ENCODE measurements around the gene DYNLT2. TPM values are rescaled to one million over a fixed set of nuclear protein-coding genes. Genes with fewer than 3 reads are reported as not detected.

The DYNLT2 gene
- total RNA-seq, 2 experiments from 2014 or later, result 2.0 to 2.4 TPM

DNA sequence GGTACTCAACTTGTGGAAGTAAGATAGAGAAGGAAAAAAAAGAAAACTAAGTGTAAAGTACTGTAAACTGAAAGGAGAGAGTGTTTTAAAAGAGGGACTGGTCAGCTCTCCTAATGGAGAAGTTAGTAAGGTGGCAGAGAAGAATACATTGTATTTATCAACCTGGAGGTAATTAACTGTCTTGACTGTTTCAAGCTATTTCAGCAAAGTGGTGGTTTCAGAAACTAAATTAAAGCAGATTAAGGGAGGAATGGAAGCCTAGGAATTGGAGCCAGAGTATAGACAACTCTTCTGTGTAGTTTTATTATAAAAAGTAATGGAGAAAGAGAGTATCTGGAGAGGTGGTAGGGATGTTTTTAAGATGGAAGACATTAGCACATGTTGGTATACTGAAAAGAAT lies 24.4 kb downstream of the DYNLT2 start:
- no peak for ATAC-seq
- CTCF ChIA-PET, result no interaction called here
- POLR2A ChIA-PET, result no interaction called here

DNA sequence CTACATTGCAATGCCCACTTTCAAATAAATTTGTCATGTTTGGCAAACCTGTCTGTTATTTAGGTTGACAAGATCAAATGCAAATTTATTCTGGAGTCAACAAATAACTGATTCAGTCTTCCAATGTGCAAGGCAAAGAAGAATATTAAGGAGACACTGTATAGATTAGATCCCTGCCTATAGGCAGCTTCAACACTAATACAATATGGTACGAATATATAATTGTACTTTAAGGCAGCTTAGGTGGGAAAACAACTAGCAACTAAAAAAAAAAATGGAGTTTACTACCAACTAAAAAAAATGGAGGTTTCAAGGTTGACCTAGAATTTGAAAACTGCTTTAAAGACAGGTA lies 25.3 kb downstream of the DYNLT2 start:
- Mint-ChIP-seq H3K4me1 (peaks cover 24% of the 10 kb centered on the region), H3K9me3 (ENCODE audit: low read depth) (no peaks in the 10 kb centered on the region), H3K27me3 (no peaks in the 10 kb centered on the region), H3K36me3 (ENCODE audit: low read depth) (peaks cover 11% of the 10 kb centered on the region), H3K4me3 (peak overlapping the region; percentile 82), H3K27ac (peak overlapping the region; percentile 2)
- ChIA-PET POLR2A (interaction anchor here (0.6 to 1.6 kb wide), 2 partner anchors 13 to 24 kb away, joined by 3 to 6 read pairs; partner anchors contain the start of genes C6orf120 and WDR27), CTCF (interaction anchor here (1.8 kb wide), 1 partner anchor 23 kb away, joined by 4 read pairs; no protein-coding TSS in a partner anchor)
- DNase-seq (no peak), ATAC-seq (no peak)
- intact Hi-C loops (cut with DNase I, micrococcal nuclease), result loop anchor here in 1 of 2 experiments (10.0 kb wide), 1 partner anchor 1901 kb away; the partner anchor contains the start of gene AFDN

More for the DNA sequence above, 24.4 kb downstream of the DYNLT2 start:
- Mint-ChIP-seq H3K4me3 (no peak overlapping the region), H3K9me3 (ENCODE audit: low read depth) (no peaks in the 10 kb centered on the region), H3K27me3 (no peaks in the 10 kb centered on the region), H3K36me3 (ENCODE audit: low read depth) (peaks cover 11% of the 10 kb centered on the region), H3K4me1 (peaks cover 17% of the 10 kb centered on the region), H3K27ac (no peak overlapping the region)
- DNase-seq, result no peak
- intact Hi-C loops (cut with DNase I, micrococcal nuclease), result loop anchor here in 1 of 2 experiments (10.0 kb wide), 1 partner anchor 1902 kb away; the partner anchor contains the start of gene AFDN

GRCh38 chr6:169725125-169726048 lies 26.0 kb downstream of the DYNLT2 start:
- peak; percentile 7 for ATAC-seq
- ChIA-PET POLR2A (interaction anchor here (0.6 to 1.6 kb wide), 5 partner anchors 13 to 26 kb away, joined by 3 to 6 read pairs (median 3); partner anchors contain the start of genes C6orf120 and WDR27), CTCF (interaction anchor here (1.8 kb wide), 1 partner anchor 24 kb away, joined by 4 read pairs; no protein-coding TSS in a partner anchor)
- Mint-ChIP-seq H3K9me3 (ENCODE audit: low read depth) (no peaks in the 10 kb centered on the region), H3K27ac (peak overlapping the region; percentile 89), H3K4me1 (peaks cover 28% of the 10 kb centered on the region), H3K27me3 (no peaks in the 10 kb centered on the region), H3K36me3 (ENCODE audit: low read depth) (peaks cover 13% of the 10 kb centered on the region), H3K4me3 (peak overlapping the region; percentile 82)
- intact Hi-C loops (cut with DNase I, micrococcal nuclease), result loop anchor here in 1 of 2 experiments (1.0 to 10.0 kb wide), 2 partner anchors 71 to 1901 kb away; partner anchors contain the start of gene AFDN
- DNase-seq, result peak; percentile 60

- ChIA-PET CTCF (interaction anchor here (1.8 kb wide), 1 partner anchor 25 kb away, joined by 4 read pairs; no protein-coding TSS in a partner anchor), POLR2A (interaction anchor here (0.9 to 1.6 kb wide), 4 partner anchors 20 to 27 kb away, joined by 3 to 6 read pairs (median 4); partner anchors contain the start of genes C6orf120 and WDR27)
- Mint-ChIP-seq H3K4me3 (peak within 1 kb of the TSS; percentile 88), H3K36me3 (ENCODE audit: low read depth) (peaks cover 17% of the 10 kb centered on the region), H3K9me3 (ENCODE audit: low read depth) (no peaks in the 10 kb centered on the region), H3K27me3 (no peaks in the 10 kb centered on the region), H3K27ac (peak within 1 kb of the TSS; percentile 99), H3K4me1 (peaks cover 35% of the 10 kb centered on the region)
- intact Hi-C loops (cut with DNase I, micrococcal nuclease), result loop anchor here in 1 of 2 experiments (1.0 to 10.0 kb wide), 5 partner anchors 22 to 1900 kb away; partner anchors contain the start of genes AFDN, C6orf120, DYNLT2 and ERMARD
- ATAC-seq, result peak; percentile 45
- DNase-seq, result peak; percentile 81
Measured at GRCh38 chr6:169724494-169725124, 26.8 kb downstream of the DYNLT2 start, which contains the start of gene PHF10. PHF10 (minus strand) TSS chr6:169724500; CDS start chr6:169723931, 569 bp downstream.

- no peaks in the 10 kb centered on the region for H3K9me3 Mint-ChIP-seq (ENCODE audit: low read depth)
- POLR2A ChIA-PET, result interaction anchor here (0.9 to 1.2 kb wide), 3 partner anchors 19 to 28 kb away, joined by 3 to 4 read pairs (median 3); no protein-coding TSS in a partner anchor
- peak; percentile 31 for ATAC-seq
- peak; percentile 59 for DNase-seq
- H3K27ac Mint-ChIP-seq, result no peak overlapping the region
- H3K4me1 Mint-ChIP-seq, result peaks cover 41% of the 10 kb centered on the region
- CTCF ChIA-PET, result interaction anchor here (0.9 kb wide), 1 partner anchor 16 kb away, joined by 3 read pairs; no protein-coding TSS in a partner anchor
- intact Hi-C loops (cut with DNase I, micrococcal nuclease), result loop anchor here (1.0 to 10.0 kb wide), 5 partner anchors 22 to 1899 kb away; partner anchors contain the start of genes DYNLT2 (in 2 of the 2), ERMARD (in 2 of the 2), AFDN (in 1 of the 2) and C6orf120 (in 1 of the 2)
- no peaks in the 10 kb centered on the region for H3K27me3 Mint-ChIP-seq
- H3K36me3 Mint-ChIP-seq (ENCODE audit: low read depth), result peaks cover 22% of the 10 kb centered on the region
- H3K4me3 Mint-ChIP-seq, result peak overlapping the region; percentile 82
Measured at GRCh38 chr6:169723991-169724493, 27.3 kb downstream of the DYNLT2 start.

- ATAC-seq, result peak; percentile 33
- CTCF ChIA-PET, result interaction anchor here (0.9 to 8.6 kb wide), 5 partner anchors 9 to 72 kb away, joined by 3 to 60 read pairs (median 3); partner anchors contain the start of genes C6orf120 and WDR27
- Mint-ChIP-seq H3K27me3 (no peaks in the 10 kb centered on the region), H3K36me3 (ENCODE audit: low read depth) (peaks cover 25% of the 10 kb centered on the region), H3K4me1 (peaks cover 43% of the 10 kb centered on the region), H3K4me3 (peak overlapping the region; percentile 88), H3K27ac (peak overlapping the region; percentile 99), H3K9me3 (ENCODE audit: low read depth) (no peaks in the 10 kb centered on the region)
- POLR2A ChIA-PET, result no interaction called here
- DNase-seq, result peak; percentile 80
- intact Hi-C loops (cut with DNase I, micrococcal nuclease), result loop anchor here (1.0 to 10.0 kb wide), 4 partner anchors 28 to 1899 kb away; partner anchors contain the start of genes AFDN (in 1 of the 2), DYNLT2 (in 1 of the 2), ERMARD (in 1 of the 2) and FAM120B (in 1 of the 2)
Measured at GRCh38 chr6:169723200-169723909, 28.0 kb downstream of the DYNLT2 start.

- Mint-ChIP-seq H3K4me1 (peaks cover 39% of the 10 kb centered on the region), H3K4me3 (peak overlapping the region; percentile 88), H3K36me3 (ENCODE audit: low read depth) (peaks cover 26% of the 10 kb centered on the region), H3K27ac (peak overlapping the region; percentile 99), H3K9me3 (ENCODE audit: low read depth) (no peaks in the 10 kb centered on the region), H3K27me3 (no peaks in the 10 kb centered on the region)
- ChIA-PET CTCF (interaction anchor here (0.9 to 8.6 kb wide), 6 partner anchors 8 to 71 kb away, joined by 3 to 60 read pairs (median 4); partner anchors contain the start of genes C6orf120 and WDR27), POLR2A (interaction anchor here (0.6 to 1.0 kb wide), 2 partner anchors 13 to 17 kb away, joined by 3 to 5 read pairs; no protein-coding TSS in a partner anchor)
- ATAC-seq (peak; percentile 51), DNase-seq (peak; percentile 75)
- intact Hi-C loops (cut with DNase I, micrococcal nuclease), result loop anchor here (1.0 to 10.0 kb wide), 6 partner anchors 8 to 1898 kb away; partner anchors contain the start of genes AFDN (in 1 of the 2), C6orf120 (in 1 of the 2), DYNLT2 (in 1 of the 2) and ERMARD (in 1 of the 2)
Measured at GRCh38 chr6:169722362-169723199, 28.8 kb downstream of the DYNLT2 start.

DNA sequence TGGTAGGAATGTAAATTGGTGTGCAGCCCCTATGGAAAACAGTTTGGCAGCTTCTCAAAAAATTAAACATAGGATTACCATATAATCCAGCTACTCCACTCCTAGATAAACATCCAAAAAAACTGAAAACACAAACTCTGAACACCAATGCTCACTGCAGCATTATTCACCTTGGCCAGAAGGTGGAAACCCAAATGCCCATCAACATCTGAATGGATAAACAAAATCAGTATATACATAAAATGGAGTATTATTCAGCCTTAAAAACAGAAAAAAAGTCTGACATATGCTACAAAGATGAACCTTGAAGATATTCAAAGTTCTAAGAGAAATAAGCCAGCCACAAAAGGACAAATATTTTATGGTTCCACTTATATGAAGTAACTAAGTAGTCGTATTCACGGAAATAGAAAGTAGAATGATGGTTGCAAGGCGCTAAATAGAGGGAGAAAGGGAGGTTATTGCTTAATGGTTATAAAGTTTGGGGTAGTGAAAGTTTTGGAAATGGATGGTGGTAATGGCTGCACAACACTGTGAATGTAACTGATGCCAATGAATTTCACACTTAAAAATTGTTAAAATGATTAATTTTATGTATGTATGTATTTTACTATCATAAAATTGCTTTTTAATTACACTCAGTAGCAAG lies 31.0 kb downstream of the DYNLT2 start:
- no peak for DNase-seq
- no peak for ATAC-seq
- peaks cover 30% of the 10 kb centered on the region for H3K4me1 Mint-ChIP-seq
- no peaks in the 10 kb centered on the region for H3K27me3 Mint-ChIP-seq
- H3K4me3 Mint-ChIP-seq, result no peak overlapping the region
- peaks cover 37% of the 10 kb centered on the region for H3K36me3 Mint-ChIP-seq (ENCODE audit: low read depth)
- ChIA-PET POLR2A (no interaction called here), CTCF (interaction anchor here (0.6 to 8.6 kb wide), 3 partner anchors 10 to 229 kb away, joined by 3 to 60 read pairs (median 45); partner anchors contain the start of genes C6orf120 and WDR27)
- intact Hi-C loops (cut with DNase I, micrococcal nuclease), result loop anchor here in 1 of 2 experiments (5.0 to 10.0 kb wide), 2 partner anchors 587 to 1896 kb away; partner anchors contain the start of genes AFDN and FAM120B
- H3K9me3 Mint-ChIP-seq (ENCODE audit: low read depth), result no peaks in the 10 kb centered on the region
- peak overlapping the region; percentile 64 for H3K27ac Mint-ChIP-seq

- Mint-ChIP-seq H3K4me3 (no peak overlapping the region), H3K27me3 (no peaks in the 10 kb centered on the region), H3K27ac (peak overlapping the region; percentile 58), H3K9me3 (ENCODE audit: low read depth) (no peaks in the 10 kb centered on the region), H3K36me3 (ENCODE audit: low read depth) (peaks cover 45% of the 10 kb centered on the region), H3K4me1 (peaks cover 36% of the 10 kb centered on the region)
- ChIA-PET CTCF (interaction anchor here (1.0 to 8.6 kb wide), 3 partner anchors 9 to 33 kb away, joined by 3 to 60 read pairs (median 45); partner anchors contain the start of genes C6orf120 and WDR27), POLR2A (no interaction called here)
- intact Hi-C loops (cut with DNase I, micrococcal nuclease), result no loop called here
- DNase-seq (no peak), ATAC-seq (no peak)
Measured at GRCh38 chr6:169719117-169719516, 32.3 kb downstream of the DYNLT2 start.

All from activated CD4-positive, alpha-beta T cell treated with anti-CD3 and anti-CD28 coated beads for 36 hours (primary cell).